Sigmoid colon (tissue), 4 donors: ENCODE results near the gene CEMIP.

Experiments
- CTCF ChIP-seq, 4 experiments: fragments of 450-650 bp in 3 of 4; fragments of 200-600 bp in 1 of 4; IDR thresholded peaks; one replicate each; pipeline ENCODE4 v1.5.1; 2016 to 2019; ENCODE audit warnings: antibody characterized with exemption in 4 of 4, mild to moderate bottlenecking in 3 of 4, moderate library complexity in 2 of 4
- POLR2AphosphoS5 ChIP-seq, 4 donors: sonication (generic); formaldehyde crosslinking; IDR thresholded peaks; one replicate each; pipeline ENCODE4 v1.6.1; 2017; ENCODE audit warnings: antibody characterized with exemption in 4 of 4

GRCh38 chr15:80744826-80745225 is 34.3 kb upstream of the CEMIP start:
- TF ChIP-seq CTCF (IDR thresholded peaks at IDR 0.05) (no peak), POLR2AphosphoS5 (IDR thresholded peaks at IDR 0.05) (no peak)
